NCI-H2227 (cell line): ENCODE measurements around the gene BTNL3.
"Not testable (repeated sequence)": the region's sequence is repeated elsewhere in the genome, so short reads cannot be mapped to it uniquely, and the experiment has no call there.

Experiments
- DNase-seq: peaks from one replicate; lab custom pipeline; 2025; ENCODE audit not compliant: unreplicated experiment; lab: John Stamatoyannopoulos, UW

BTNL3 gene, protein sequence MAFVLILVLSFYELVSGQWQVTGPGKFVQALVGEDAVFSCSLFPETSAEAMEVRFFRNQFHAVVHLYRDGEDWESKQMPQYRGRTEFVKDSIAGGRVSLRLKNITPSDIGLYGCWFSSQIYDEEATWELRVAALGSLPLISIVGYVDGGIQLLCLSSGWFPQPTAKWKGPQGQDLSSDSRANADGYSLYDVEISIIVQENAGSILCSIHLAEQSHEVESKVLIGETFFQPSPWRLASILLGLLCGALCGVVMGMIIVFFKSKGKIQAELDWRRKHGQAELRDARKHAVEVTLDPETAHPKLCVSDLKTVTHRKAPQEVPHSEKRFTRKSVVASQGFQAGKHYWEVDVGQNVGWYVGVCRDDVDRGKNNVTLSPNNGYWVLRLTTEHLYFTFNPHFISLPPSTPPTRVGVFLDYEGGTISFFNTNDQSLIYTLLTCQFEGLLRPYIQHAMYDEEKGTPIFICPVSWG

DNA sequence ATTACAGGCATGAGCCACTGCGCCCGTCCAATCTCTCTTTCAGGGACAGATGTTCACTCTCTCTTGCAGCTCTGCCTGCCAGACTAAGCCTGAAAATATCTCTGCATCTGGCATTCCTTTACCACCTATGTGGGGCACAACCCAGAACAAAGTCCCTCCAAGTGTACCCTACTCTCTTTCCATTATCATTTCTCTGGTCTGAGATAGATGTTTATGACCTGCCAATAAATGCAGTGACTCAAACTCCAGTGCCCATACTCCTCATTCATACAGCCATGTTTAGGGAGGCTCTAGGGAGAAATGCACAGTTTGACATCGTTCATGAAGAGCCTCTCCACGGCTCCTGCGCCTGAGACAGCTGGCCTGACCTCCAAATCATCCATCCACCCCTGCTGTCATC is at the start of gene BTNL3:
TSS of gene BTNL3 (plus strand) at position 255 of the 400 bp plus-strand sequence. CDS start 183 bp downstream, outside the sequence.
- DNase-seq = no peak

DNA sequence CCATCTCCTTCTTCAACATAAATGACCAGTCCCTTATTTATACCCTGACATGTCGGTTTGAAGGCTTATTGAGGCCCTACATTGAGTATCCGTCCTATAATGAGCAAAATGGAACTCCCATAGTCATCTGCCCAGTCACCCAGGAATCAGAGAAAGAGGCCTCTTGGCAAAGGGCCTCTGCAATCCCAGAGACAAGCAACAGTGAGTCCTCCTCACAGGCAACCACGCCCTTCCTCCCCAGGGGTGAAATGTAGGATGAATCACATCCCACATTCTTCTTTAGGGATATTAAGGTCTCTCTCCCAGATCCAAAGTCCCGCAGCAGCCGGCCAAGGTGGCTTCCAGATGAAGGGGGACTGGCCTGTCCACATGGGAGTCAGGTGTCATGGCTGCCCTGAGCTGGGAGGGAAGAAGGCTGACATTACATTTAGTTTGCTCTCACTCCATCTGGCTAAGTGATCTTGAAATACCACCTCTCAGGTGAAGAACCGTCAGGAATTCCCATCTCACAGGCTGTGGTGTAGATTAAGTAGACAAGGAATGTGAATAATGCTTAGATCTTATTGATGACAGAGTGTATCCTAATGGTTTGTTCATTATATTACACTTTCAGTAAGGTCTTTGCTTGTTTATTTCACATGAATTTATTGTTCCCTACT is 38.2 kb upstream of the BTNL3 start:
- DNase-seq = no peak

DNA sequence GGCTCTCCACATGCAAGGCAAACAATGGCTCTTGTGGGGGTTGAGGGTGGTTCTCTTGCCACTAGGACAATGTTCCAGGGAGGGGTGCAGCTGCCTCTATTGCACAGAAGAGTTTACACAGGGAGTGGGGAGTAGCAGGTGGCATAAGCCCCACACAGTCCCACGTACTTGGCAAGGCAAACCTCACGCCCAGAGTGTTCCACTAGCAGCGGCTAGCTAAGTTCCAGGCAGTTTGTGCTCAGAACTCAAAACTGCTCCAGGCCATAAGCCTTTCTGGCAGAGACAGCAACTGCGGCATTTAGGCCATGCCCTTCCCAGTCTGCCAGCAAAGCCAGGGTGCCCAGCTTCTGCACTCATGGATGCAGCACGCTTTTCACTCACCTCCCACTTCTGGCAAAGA is 29.0 kb upstream of the BTNL3 start:
- DNase-seq = no peak

DNA sequence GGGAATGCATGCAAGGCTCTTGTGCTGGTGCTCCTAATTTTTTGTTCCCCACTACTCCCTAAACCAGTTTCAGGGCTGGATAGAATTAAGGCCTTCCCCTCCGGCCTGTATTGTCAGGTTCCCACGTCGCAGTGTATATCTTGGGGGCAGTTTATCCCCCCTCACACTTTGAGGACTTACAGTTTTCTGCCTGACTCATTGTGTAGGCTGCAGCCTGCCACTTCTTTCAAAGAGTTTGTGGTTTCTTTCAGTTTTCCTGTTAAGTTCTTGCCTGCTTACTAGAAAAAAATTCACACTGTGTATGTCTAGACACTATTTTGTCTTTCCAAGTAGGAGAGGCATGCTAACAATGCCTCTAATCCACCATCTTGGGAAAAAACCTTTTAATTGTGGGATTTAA is 28.4 kb upstream of the BTNL3 start:
- DNase-seq = no peak

DNA sequence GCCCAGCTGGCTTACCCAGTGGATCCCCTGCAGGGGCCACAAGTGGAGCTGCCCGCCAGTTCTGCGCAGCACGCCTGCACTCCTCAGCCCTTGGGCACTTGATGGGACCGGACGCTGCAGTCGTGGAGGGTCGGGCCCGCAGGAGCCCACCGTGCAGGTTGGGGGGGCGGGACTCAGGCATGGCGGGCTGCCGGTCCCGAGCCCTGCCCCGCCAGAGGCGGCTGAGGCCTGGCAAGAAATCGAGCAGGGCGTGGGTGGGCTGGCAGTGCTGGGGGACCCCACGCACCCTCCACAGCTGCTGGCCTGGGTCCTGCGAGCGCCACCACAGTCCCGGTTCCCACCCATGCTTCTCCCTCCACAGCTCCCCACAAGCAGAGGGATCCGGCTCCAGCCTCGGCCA is 19.2 kb upstream of the BTNL3 start:
- no peak for DNase-seq

DNA sequence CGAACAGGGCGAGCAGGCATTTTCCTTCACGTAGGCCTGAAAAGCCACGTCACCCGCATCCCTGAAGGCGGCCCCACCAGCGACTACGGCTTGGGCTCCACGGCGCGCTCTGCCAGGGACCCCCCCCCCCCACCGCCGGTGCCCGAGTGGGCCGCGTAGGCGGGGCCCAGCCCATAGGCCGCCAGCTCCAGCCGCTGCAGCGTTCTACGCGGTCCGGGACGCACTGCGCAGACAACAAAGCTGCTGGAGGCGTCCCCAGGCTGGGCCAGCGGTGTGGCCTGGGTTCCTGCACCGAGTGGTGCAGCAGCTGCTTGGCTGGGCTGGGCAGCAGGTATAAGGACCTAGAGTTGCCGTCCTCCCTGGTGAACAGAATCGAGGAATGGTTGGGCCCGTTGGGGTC is 18.3 kb upstream of the BTNL3 start:
- no peak for DNase-seq

DNA sequence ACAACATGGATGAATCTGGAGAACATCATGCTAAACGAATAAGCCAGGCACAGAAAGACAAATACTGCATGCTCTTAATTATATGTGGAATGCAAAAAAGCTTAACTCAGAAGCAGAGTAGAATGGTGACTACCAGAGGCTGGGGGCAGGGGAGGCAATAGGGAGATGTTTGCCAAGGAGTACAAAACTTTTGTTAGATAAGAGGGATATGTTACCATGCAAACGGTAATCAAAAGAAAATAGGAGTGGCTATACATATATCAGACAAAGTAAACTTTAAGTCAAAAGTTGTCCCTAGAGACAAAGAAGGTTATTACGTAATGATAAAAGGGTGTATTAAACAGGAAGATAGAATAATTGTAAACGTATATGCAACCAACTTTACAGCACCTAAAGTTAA is 17.8 kb upstream of the BTNL3 start:
- no peak for DNase-seq

DNA sequence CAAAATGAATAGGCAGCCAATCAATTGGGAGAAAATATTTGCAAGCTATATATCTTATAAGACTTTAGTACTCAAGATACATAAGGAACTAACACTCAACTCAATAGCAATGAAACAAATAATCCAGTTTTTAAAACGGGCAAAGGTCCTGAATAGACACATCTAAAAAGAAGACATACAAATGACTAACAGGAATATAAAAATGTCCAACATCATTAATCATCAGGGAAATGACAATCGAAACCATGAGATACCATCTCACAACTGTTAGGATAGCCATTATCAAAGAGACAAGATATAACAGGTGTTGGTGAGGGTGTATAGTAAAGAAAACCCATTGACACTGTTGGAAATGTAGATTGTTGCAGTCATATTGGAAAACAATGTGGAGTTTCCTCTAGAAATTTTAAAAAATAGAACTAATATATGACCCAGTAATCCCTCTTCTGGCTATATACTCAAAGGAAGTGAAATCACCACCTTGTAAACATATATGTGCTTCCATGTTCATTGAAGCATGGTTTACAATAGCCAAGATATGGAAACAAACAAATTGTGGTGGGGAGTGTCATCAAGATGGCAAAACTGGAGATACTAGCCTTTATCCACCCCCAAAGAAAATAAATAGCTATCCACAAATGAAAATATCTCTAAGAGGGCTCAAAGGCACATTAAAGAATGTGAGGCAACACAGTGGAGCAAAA is 13.9 kb upstream of the BTNL3 start:
- DNase-seq = no peak

DNA sequence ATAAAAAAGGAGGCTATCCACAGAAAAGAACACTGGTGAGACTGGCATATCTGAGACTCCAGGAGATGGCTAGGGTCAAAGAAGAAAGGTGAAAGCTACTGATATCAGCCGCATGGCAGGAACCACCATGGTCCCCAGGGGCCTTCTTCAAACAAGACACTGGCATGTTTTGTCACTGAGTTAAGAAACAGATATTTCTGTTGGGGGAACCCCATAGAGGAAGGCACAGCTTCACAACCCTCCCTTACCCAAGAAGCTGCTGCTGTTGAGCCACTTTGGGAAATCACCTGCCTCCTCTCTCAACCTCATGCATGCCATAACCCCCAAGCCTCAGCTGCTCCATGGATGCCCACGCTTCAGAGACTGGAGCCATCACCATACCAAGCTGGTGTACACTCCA is 13.3 kb upstream of the BTNL3 start:
- no peak for DNase-seq

DNA sequence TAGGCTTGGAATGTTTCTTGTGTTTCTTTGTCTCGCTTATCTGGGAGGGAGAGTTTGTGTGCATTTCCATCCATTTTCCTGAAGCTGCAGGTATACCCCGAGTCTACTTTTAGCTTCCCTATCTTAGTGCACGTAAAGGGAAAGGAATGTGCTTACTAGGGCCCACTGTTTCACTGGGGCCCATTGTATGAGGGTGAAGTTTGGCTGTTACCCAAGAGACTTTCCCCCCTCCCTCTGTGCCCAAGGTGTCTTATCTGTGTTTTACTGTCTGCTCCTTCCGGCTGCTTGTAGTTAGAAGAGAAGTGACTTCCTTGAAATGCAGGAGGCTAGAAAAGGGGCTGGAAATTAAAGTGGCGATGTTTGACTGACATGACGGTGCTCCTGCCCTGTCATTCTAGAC is 12.1 kb upstream of the BTNL3 start:
- DNase-seq = no peak

DNA sequence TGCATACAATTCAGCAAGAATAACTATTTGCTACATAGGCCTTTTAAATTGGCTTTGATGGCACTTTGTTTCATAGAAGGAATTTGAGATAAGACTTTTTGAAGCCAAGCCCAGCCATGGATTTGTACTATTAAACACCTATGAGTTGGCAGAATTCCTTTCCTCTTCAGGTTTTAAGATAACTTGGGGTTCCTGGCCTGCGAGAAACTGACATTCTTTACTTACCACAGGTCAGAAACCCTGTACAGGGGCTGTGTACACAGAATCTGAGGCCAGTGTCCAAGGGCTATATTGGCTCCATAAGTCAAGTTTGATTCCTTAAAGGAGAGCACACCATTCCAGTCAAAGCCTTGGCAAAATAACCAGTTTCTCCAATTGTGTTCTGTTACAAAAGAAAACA is 10.8 kb upstream of the BTNL3 start:
- DNase-seq = no peak

DNA sequence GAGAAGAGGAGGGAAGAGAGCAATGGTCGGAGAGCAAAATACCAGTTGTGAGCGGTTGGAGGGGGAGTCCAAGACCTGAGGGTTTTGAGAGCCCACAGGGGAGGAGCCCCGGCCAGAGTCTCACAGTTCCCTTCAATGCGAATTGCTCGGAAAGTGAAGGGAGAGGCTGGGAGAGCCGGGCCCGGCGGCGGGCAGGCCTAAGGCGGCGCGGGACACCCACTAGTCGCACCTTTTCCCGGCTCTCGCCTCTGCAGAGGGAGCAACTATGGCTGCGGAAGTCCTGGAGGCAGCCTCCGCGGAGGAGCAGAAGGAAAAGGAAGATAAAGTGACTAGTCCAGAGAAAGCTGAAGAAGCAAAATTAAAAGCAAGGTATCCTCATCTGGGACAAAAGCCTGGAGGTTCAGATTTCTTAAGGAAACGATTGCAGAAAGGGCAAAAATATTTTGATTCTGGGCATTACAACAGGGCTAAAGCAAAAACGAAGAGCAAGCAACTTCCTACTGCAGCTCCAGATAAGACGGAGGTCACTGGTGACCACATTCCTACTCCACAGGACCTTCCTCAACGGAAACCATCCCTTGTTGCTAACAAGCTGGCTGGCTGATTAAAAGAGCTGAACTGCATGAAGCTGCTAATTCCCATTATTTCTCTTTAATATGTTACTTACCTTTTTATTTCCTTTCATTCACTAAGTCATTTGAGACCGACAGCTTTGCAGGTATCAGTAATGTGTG is 6.5 kb upstream of the BTNL3 start:
- no peak for DNase-seq

DNA sequence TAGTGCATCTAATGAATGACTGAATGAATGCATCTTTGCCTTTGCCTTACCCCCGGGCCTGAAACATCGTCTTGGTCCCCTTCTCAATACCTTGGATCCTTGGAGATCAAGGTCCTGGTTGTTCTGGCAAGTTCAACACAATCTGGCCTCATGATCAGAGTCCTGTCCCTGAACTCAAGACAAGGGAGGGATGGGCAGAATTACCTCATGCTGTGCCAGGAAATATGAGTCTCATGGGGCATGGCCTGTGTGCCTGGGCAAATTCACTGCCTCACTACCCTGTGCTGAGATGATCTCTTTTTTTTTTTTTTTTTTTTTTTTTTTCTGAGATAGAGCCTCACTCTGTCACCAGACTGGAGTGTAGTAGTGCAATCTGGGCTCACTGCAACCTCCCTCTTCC is 630 bp upstream of the BTNL3 start:
- no peak for DNase-seq

DNA sequence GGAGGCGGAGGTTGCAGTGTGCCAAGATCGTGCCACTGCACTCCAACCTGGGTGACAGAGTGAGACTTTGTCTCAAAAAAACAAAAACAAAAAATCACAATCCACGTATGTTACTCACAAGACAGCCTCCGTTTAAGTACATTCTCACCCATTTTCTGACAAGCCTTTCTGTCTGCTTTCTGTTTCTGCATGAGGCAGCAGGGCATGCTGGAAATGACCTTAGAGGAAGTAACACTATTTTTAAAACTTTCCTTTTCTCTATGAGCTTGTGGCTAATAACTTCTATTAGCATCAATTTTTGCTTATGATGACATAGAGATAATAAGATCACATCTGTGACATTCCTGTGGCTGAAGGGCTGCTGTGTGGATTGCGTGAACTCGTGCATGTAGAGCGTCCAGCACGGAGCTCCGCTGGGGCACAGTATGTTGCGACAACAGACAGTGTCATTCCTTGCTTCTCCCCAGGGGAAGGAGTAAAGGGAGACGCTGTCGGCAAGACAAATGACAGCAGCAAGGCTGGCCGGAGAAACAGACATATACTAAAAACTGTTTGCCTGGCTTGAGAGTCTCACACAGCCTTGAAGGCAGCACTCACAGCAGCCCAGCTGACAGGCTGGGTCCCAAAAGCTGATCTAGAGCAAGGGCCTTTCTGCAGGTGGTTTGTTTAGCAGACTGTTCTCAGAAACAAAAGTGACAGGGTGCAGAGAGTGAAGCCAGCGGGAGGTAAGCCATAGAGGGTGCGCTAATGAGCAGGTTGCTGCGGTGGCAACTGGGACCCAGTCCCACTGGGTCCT is 1.6 kb downstream of the BTNL3 start:
- no peak for DNase-seq

DNA sequence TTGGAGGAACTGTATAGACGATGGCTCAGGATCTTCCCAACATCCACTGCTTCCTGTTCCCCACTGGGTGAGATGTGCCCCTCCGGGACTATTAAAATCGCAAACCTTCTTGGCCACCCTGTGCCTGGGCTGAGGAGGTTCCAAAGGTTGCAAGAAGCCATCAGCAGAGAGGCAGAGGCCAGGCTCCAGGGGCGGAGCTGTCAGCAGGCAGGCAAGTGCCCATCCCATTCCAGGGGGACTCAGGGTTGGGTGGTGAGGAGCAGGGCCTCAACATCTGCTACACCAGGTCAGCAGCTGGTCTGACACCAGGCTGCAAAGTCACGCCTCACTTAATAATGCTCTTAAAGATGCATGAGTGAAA is 2.2 kb downstream of the BTNL3 start:
- DNase-seq = no peak

DNA sequence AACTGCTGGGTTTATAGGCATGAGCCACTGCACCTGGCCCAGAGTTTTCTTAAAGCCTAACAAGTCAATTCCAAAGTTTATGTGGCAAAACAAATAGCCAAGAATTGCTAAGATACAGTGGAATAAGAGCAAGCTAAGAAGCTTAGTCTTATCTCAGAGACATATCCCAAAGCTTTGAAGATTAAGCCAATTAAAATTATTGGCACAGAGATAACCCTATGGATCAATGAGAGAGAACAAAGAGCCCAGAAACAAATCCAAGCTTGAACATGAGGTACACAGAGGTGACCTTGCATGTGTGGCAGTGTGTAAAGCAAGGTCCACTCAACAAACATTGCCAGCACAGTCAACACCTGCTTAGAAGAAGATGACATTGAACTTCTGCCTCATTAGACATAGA is 13.3 kb downstream of the BTNL3 start:
- DNase-seq = no peak

DNA sequence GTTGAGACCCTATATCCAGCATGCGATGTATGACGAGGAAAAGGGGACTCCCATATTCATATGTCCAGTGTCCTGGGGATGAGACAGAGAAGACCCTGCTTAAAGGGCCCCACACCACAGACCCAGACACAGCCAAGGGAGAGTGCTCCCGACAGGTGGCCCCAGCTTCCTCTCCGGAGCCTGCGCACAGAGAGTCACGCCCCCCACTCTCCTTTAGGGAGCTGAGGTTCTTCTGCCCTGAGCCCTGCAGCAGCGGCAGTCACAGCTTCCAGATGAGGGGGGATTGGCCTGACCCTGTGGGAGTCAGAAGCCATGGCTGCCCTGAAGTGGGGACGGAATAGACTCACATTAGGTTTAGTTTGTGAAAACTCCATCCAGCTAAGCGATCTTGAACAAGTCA is 17.1 kb downstream of the BTNL3 start:
- no peak for DNase-seq

DNA sequence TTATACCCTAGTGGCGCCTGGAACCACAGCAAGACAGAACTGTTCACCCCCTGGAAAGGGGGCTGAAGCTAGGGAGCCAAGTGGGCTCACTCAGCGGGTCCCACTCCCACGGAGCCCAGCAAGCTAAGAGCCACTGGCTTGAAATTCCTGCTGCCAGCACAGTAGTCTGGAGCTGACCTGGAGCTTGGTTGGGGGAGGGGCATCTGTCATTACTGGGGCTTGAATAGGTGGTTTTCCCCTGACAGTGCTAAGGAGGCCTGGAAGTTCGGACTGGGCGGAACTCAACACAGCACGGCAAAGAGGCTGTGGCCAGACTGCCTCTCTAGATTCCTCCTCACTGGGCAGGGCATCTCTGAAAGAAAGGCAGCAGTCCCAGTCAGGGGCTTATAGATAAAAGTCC is 19.5 kb downstream of the BTNL3 start:
- no peak for DNase-seq

DNA sequence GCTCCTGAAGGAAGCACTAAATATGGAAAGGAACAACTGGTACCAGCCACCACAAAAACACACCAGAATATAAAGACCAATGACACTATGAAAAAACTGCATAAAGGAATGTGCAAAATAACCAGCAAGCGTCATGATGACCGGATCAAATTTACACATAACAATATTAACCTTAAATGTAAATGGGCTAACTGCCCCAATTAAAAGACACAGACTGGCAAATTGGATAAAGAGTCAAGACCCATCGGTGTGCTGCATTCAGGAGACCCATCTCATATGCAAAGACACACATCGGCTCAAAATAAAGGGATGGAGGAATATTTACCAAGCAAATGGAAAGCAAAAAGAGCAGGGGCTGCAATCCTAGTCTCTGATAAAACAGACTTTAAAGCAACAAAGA is 21.4 kb downstream of the BTNL3 start:
- not testable (repeated sequence) for DNase-seq

DNA sequence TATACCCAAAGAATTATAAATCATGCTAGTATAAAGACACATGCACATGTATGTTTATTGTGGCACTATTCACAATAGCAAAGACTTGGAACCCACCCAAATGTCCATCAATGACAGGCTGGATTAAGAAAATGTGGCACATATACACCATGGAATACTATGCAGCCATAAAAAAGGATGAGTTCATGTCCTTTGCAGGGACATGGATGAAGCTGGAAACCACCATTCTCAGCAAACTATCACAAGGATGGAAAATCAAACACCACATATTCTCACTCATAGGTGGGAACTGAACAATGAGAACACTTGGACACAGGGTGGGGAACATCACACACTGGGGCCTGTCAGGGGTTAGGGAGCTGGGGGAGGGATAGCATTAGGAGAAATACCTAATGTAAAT is 26.0 kb downstream of the BTNL3 start:
- not testable (repeated sequence) for DNase-seq

DNA sequence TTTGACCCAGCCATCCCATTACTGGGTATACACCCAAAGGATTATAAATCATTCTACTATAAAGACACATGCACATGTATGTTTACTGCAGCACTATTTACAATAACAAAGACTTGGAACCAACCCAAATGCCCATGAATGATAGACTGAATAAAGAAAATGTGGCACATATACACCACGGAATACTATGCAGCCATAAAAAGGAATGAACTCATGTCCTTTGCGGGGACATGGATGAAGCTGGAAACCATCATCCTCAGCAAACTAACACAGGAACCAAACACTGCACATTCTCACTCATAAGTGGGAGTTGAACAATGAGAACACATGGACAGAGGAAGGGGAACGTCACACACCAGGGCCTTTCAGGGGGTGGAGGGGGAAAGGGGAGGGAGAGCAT is 28.8 kb downstream of the BTNL3 start:
- not testable (repeated sequence) for DNase-seq
